MCF 10A (cell line): ENCODE measurements around the gene CYP27C1. TPM values are rescaled to one million over a fixed set of nuclear protein-coding genes. Genes with fewer than 3 reads are reported as not detected.

ENCODE experiments used
- BruUV-seq: library from RNA; stranded (reverse); fragments of 400-500 nt; replicated peaks from 2 replicates; lab custom pipeline; 2021; lab: Mats Ljungman, UMichigan
- CTCF ChIA-PET: fragments of 300-600 bp; sonication (Branson Sonifier 250); formaldehyde crosslinking; extraction: SDS; loops from one replicate; lab custom pipeline; 2021; ENCODE audit warnings: antibody characterized with exemption, inconsistent platforms; lab: Yijun Ruan, JAX
- POLR2A ChIA-PET: fragments of 300-600, 350-650 bp; sonication (Branson Sonifier 250); formaldehyde crosslinking; extraction: SDS; loops from one replicate; lab custom pipeline; 2020; ENCODE audit warnings: antibody characterized with exemption, inconsistent platforms; lab: Yijun Ruan, JAX
- DNase-seq: peaks from one replicate; pipeline ENCODE4 v3.0.0-alpha.2; 2018; ENCODE audit not compliant: unreplicated experiment
- H3K27ac Mint-ChIP-seq: one replicate; pipeline ENCODE4 v1.8.0; 2022; ENCODE audit warnings: mild to moderate bottlenecking, low read depth, mixed read lengths; ENCODE audit not compliant: unreplicated experiment
- H3K27me3 Mint-ChIP-seq: one replicate; pipeline ENCODE4 v1.8.0; 2022; ENCODE audit warnings: mixed read lengths; ENCODE audit not compliant: insufficient read depth, unreplicated experiment
- H3K36me3 Mint-ChIP-seq: one replicate; pipeline ENCODE4 v1.8.0; 2022; ENCODE audit warnings: mild to moderate bottlenecking, moderate library complexity, mixed read lengths; ENCODE audit not compliant: insufficient read depth, unreplicated experiment
- H3K4me1 Mint-ChIP-seq: one replicate; pipeline ENCODE4 v1.8.0; 2022; ENCODE audit warnings: mixed read lengths; ENCODE audit not compliant: insufficient read depth, unreplicated experiment
- H3K4me3 Mint-ChIP-seq: one replicate; pipeline ENCODE4 v1.8.0; 2022; ENCODE audit warnings: mild to moderate bottlenecking, moderate library complexity, mixed read lengths; ENCODE audit not compliant: unreplicated experiment
- H3K9me3 Mint-ChIP-seq: one replicate; pipeline ENCODE4 v1.8.0; 2022; ENCODE audit warnings: mixed read lengths; ENCODE audit not compliant: unreplicated experiment
- intact Hi-C: fragments of 100-400 bp; cut with micrococcal nuclease; formaldehyde crosslinking; loops from 2 replicates; pipeline ENCODE4 v1.14.1; 2022
- total RNA-seq: library from RNA; stranded (reverse); gene quantifications from 2 replicates; pipeline ENCODE4 v1.2.3, GENCODE V29; 2022
- TF ChIP-seq, protein P1 (sequence below): fragments of 200-600 bp; IDR thresholded peaks from one replicate; pipeline ENCODE4 v1.8.0; 2022; ENCODE audit warnings: antibody characterized with exemption, mild to moderate bottlenecking; ENCODE audit not compliant: unreplicated experiment

Gene CYP27C1
- total RNA-seq, 1 experiment from 2014 or later: not detected

DNA sequence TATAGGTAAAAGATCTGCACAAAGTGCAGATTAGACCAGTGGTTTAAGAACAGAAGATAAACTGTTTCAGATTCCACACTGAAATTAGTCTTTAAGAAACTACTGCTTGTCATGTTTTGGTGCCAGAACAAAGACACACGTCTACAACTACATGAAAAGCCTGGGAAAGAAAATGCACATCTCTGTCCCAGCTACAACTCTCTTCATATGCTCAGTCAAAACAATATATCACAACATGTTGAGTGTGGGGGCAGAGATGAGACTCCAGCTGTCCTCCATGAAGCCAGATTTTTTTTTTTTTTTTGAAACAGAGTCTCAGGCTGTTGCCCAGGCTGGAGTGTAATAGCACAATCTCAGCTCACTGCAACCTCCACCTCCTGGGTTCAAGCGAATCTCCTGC is 60.6 kb downstream of the CYP27C1 start:
- Mint-ChIP-seq H3K27me3 (no peaks in the 10 kb centered on the region), H3K36me3 (no peaks in the 10 kb centered on the region), H3K4me1 (no peaks in the 10 kb centered on the region), H3K9me3 (no peaks in the 10 kb centered on the region), H3K4me3 (no peak overlapping the region), H3K27ac (no peak overlapping the region)
- POLR2A ChIA-PET: no interaction called here
- CTCF ChIA-PET: interaction anchor here (0.6 to 0.8 kb wide), 4 partner anchors 8 to 799 kb away, joined by 3 to 4 read pairs (median 3); no protein-coding TSS in a partner anchor
- BruUV-seq: no TSS peak
- intact Hi-C loops: no loop called here
- TF ChIP-seq, protein P1, sequence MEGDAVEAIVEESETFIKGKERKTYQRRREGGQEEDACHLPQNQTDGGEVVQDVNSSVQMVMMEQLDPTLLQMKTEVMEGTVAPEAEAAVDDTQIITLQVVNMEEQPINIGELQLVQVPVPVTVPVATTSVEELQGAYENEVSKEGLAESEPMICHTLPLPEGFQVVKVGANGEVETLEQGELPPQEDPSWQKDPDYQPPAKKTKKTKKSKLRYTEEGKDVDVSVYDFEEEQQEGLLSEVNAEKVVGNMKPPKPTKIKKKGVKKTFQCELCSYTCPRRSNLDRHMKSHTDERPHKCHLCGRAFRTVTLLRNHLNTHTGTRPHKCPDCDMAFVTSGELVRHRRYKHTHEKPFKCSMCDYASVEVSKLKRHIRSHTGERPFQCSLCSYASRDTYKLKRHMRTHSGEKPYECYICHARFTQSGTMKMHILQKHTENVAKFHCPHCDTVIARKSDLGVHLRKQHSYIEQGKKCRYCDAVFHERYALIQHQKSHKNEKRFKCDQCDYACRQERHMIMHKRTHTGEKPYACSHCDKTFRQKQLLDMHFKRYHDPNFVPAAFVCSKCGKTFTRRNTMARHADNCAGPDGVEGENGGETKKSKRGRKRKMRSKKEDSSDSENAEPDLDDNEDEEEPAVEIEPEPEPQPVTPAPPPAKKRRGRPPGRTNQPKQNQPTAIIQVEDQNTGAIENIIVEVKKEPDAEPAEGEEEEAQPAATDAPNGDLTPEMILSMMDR: no peak
- DNase-seq: no peak

DNA sequence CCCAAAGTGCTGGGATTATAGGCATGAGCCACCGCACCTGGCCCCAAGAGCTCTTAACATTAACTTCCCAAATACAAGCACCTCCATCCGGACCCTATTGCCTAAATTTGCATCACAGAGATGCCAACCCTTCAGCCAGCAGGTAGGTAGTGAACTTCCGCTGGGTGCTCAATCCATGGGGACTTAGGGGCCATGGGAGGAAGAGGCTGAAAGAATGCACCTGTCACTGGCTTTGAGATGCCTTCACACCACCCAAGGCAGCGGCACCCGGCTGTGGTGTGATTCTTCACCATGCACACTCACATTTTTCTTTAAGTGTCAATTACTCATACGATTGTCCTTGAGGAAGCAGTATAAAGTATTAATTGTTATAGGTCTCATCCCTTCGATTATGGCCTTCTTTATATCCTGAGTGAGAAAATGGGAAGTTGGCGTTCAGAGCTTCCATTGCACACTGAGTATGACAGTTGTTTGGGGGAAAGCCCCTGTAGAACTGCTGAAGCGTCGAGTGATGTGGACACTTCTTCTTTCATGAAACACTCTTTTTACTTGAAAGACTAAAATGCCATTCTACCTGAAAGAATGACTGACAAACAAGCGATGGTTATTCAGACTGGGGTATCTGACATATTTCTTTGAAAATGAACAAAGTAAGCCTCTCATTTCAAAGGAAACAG is 61.3 kb downstream of the CYP27C1 start:
- Mint-ChIP-seq H3K4me3 (no peak overlapping the region), H3K9me3 (no peaks in the 10 kb centered on the region), H3K27me3 (no peaks in the 10 kb centered on the region), H3K27ac (no peak overlapping the region), H3K4me1 (peaks cover 3% of the 10 kb centered on the region), H3K36me3 (no peaks in the 10 kb centered on the region)
- DNase-seq: no peak
- BruUV-seq: no TSS peak
- ChIA-PET CTCF (interaction anchor here (0.7 to 0.9 kb wide), 3 partner anchors 53 to 798 kb away, joined by 3 to 4 read pairs (median 3); no protein-coding TSS in a partner anchor), POLR2A (no interaction called here)
- intact Hi-C loops: no loop called here
- TF ChIP-seq, protein P1: no peak

DNA sequence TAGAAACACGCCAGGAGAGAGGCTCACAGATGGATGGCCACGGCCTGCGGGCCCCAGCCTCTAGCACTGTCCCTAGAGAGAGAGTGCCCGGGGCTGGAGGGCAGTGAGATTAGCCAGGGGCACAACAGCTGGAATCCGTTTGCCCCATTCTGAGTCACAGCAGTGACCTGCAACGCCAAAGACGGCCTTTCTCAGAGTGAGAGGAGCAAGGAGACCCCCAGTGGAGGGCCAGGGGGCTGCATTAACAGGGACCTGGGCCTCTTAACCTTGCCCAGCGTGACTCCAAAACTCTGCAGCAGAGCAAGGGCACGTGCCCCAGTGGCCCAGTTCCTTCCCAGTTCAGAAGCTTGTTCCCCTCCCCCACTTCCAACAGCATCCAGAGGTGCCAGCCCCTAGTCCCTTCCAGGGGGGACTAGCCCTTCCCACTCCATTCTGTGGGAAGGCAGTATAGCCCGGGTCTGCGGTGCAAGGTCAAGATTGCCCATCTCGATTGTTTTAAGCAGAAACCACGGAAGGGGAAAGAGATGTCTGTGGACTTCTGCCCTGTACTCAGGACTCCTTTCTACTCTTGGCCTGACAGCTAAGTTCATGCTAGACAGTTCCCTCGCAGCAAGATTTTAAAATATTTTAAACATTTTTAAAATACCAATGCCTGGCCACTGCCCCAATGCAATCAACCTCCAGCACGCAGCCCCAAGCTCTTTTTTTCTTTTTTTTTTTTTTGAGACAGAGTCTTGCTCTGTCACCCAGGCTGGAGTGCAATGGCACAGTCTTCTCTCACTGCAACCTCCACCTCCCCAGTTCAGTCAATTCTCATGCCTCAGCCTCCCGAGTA is 62.2 kb downstream of the CYP27C1 start:
- no peaks in the 10 kb centered on the region for H3K9me3 Mint-ChIP-seq
- H3K27ac Mint-ChIP-seq: no peak overlapping the region
- no peak overlapping the region for H3K4me3 Mint-ChIP-seq
- ChIA-PET POLR2A (no interaction called here), CTCF (interaction anchor here (0.6 to 0.9 kb wide), 3 partner anchors 52 to 89 kb away, joined by 3 to 4 read pairs (median 4); no protein-coding TSS in a partner anchor)
- TF ChIP-seq, protein P1: no peak
- no peaks in the 10 kb centered on the region for H3K27me3 Mint-ChIP-seq
- no TSS peak for BruUV-seq
- DNase-seq: no peak
- no peaks in the 10 kb centered on the region for H3K36me3 Mint-ChIP-seq
- peaks cover 9% of the 10 kb centered on the region for H3K4me1 Mint-ChIP-seq
- intact Hi-C loops: no loop called here

DNA sequence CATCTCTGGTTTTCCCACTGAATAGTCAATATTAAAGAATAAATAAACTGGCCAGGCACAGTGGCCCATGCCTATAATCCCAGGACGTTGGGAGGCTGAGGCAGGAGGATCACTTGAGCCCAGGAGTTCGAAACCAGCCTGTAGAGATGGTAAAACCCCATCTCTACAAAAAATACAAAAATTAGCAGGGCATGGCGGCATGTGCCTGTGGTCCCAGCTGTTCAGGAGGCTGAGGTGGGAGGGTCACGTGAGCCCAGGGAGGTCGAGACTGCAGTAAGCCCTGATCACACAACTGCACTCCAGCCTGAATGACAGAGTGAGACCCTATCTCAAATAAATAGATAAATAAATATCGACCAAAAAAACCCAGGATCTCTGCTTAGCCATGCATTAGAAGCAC is 63.0 kb downstream of the CYP27C1 start:
- no peaks in the 10 kb centered on the region for H3K27me3 Mint-ChIP-seq
- no peaks in the 10 kb centered on the region for H3K36me3 Mint-ChIP-seq
- H3K27ac Mint-ChIP-seq: no peak overlapping the region
- ChIA-PET CTCF (interaction anchor here (0.6 kb wide), 2 partner anchors 64 to 124 kb away, joined by 3 to 4 read pairs; no protein-coding TSS in a partner anchor), POLR2A (no interaction called here)
- no peaks in the 10 kb centered on the region for H3K9me3 Mint-ChIP-seq
- H3K4me1 Mint-ChIP-seq: peaks cover 9% of the 10 kb centered on the region
- no TSS peak for BruUV-seq
- TF ChIP-seq, protein P1: no peak
- no peak overlapping the region for H3K4me3 Mint-ChIP-seq
- no peak for DNase-seq
- intact Hi-C loops: no loop called here
